Prostate gland (tissue), 2 donors: ENCODE data around the gene FCN3. TPM values are rescaled to one million over a fixed set of nuclear protein-coding genes. Genes with fewer than 3 reads are reported as not detected.

Source experiments
- DNase-seq: peaks from one replicate; pipeline ENCODE4 v3.0.0-alpha.2; 2019; ENCODE audit warnings: low spot score
- H3K27ac ChIP-seq, 2 donors: fragments of 200-600 bp; sonication (generic); 2 replicates each; pipeline ENCODE4 v1.5.1; 2017 to 2019
- H3K27me3 ChIP-seq: fragments of 200-600 bp; sonication (generic); replicated peaks from 2 replicates; pipeline ENCODE4 v1.5.1; 2019; ENCODE audit not compliant: insufficient read depth
- H3K36me3 ChIP-seq, 2 donors: fragments of 200-600 bp; sonication (generic); 1 replicate in 1 of 2; 2 replicates in 1 of 2; pipeline versions ENCODE4 v1.5.1 to v1.8.1; 2017 to 2019
- H3K4me1 ChIP-seq: fragments of 200-600 bp; sonication (generic); replicated peaks from 2 replicates; pipeline ENCODE4 v1.5.1; 2019
- H3K4me3 ChIP-seq, 2 donors: fragments of 200-600 bp; sonication (generic); 2 replicates each; pipeline ENCODE4 v1.5.1; 2017 to 2019
- H3K9me3 ChIP-seq: fragments of 200-600 bp; sonication (generic); 2 replicates; pipeline ENCODE4 v1.5.1; 2017
- CTCF ChIP-seq, 4 experiments: fragments of 200-600 bp in 2 of 4; fragments of 450-650 bp in 2 of 4; sonication (generic) in 2 of 4; IDR thresholded peaks; 1 replicate in 3 of 4; 2 replicates in 1 of 4; pipeline ENCODE4 v1.5.1; 2016 to 2019; ENCODE audit warnings: antibody characterized with exemption in 4 of 4, mild to moderate bottlenecking in 2 of 4, moderate library complexity in 2 of 4
- POLR2A ChIP-seq: fragments of 450-650 bp; IDR thresholded peaks from one replicate; pipeline ENCODE4 v1.6.1; 2016; ENCODE audit warnings: antibody characterized with exemption, mild to moderate bottlenecking
- POLR2AphosphoS5 ChIP-seq: sonication (generic); formaldehyde crosslinking; IDR thresholded peaks from one replicate; pipeline ENCODE4 v1.6.1; 2017; ENCODE audit warnings: antibody characterized with exemption
- WGBS: methylation state at CpG from one replicate; pipeline ENCODE4 v1.1.5; 2018; 5-methylcytosine and 5-hydroxymethylcytosine counted together
- intact Hi-C: fragments of 100-400 bp; cut with DNase I; formaldehyde crosslinking; loops from one replicate; pipeline ENCODE4 v1.14.2; 2022
- total RNA-seq, 2 donors: library from RNA; depleted of rRNA; stranded (reverse); fragments of >200 nt; gene quantifications; one replicate each; pipeline ENCODE4 v1.1.0, GENCODE V29; 2016

Gene FCN3
- total RNA-seq, 2 donors from 2014 or later: 0.82 to 15.6 TPM

GRCh38 chr1:27397110-27397509 lies 22.5 kb upstream of the FCN3 start:
- TF ChIP-seq POLR2A (no peak), POLR2AphosphoS5 (no peak), CTCF (IDR thresholded peaks at IDR 0.05) (no peak)
- Histone ChIP-seq H3K27ac (no peak overlapping the region), H3K4me3 (no peak overlapping the region), H3K27me3 (no peaks in the 10 kb centered on the region), H3K9me3 (no peaks in the 10 kb centered on the region), H3K4me1 (peaks cover 16% of the 10 kb centered on the region), H3K36me3 (no peaks in the 10 kb centered on the region)
- intact Hi-C loops: loop anchor here (10.0 kb wide), 1 partner anchor 352 kb away; no protein-coding TSS in a partner anchor
- DNase-seq: no peak
- WGBS: 67% methylated on average over 3 of the region's 3 CpGs

GRCh38 chr1:27395441-27396195 lies 21.0 kb upstream of the FCN3 start:
- H3K27me3 ChIP-seq: no peaks in the 10 kb centered on the region
- H3K36me3 ChIP-seq: no peaks in the 10 kb centered on the region
- WGBS: 8% methylated on average over 10 of the region's 10 CpGs
- DNase-seq: peak; percentile 70
- TF ChIP-seq CTCF (IDR thresholded peaks at IDR 0.05) (peak; percentile 81 to 97 (median 89)), POLR2A (no peak), POLR2AphosphoS5 (peak; percentile 72)
- H3K4me3 ChIP-seq: no peak overlapping the region
- H3K27ac ChIP-seq: no peak overlapping the region
- no peaks in the 10 kb centered on the region for H3K9me3 ChIP-seq
- peaks cover 14% of the 10 kb centered on the region for H3K4me1 ChIP-seq
- intact Hi-C loops: loop anchor here (2.0 to 10.0 kb wide), 2 partner anchors 95 to 351 kb away; no protein-coding TSS in a partner anchor

- TF ChIP-seq POLR2A (no peak), CTCF (IDR thresholded peaks at IDR 0.05) (no peak), POLR2AphosphoS5 (no peak)
- no peaks in the 10 kb centered on the region for H3K9me3 ChIP-seq
- intact Hi-C loops: loop anchor here (2.0 to 10.0 kb wide), 3 partner anchors 94 to 350 kb away; no protein-coding TSS in a partner anchor
- DNase-seq: no peak
- H3K4me3 ChIP-seq: no peak overlapping the region
- H3K27me3 ChIP-seq: no peaks in the 10 kb centered on the region
- H3K4me1 ChIP-seq: peaks cover 14% of the 10 kb centered on the region
- WGBS: 77% methylated on average over 1 of the region's 1 CpG
- H3K27ac ChIP-seq: no peak overlapping the region
- H3K36me3 ChIP-seq: no peaks in the 10 kb centered on the region
Observed at GRCh38 chr1:27394925-27395324, 20.3 kb upstream of the FCN3 start.

- H3K36me3 ChIP-seq: no peaks in the 10 kb centered on the region
- TF ChIP-seq POLR2A: no peak
- no peak for TF ChIP-seq CTCF (IDR thresholded peaks at IDR 0.05)
- no peak for TF ChIP-seq POLR2AphosphoS5
- intact Hi-C loops: loop anchor here (2.0 to 10.0 kb wide), 3 partner anchors 93 to 349 kb away; no protein-coding TSS in a partner anchor
- WGBS: 91% methylated on average over 9 of the region's 9 CpGs
- no peaks in the 10 kb centered on the region for H3K27me3 ChIP-seq
- no peak overlapping the region for H3K4me3 ChIP-seq
- H3K9me3 ChIP-seq: no peaks in the 10 kb centered on the region
- no peak overlapping the region for H3K27ac ChIP-seq
- no peak for DNase-seq
- H3K4me1 ChIP-seq: peaks cover 14% of the 10 kb centered on the region
Observed at GRCh38 chr1:27394282-27394658, 19.6 kb upstream of the FCN3 start.
